ENCODE data around the gene MTA1. TPM values are rescaled to one million over a fixed set of nuclear protein-coding genes. Genes with fewer than 3 reads are reported as not detected.

Gene MTA1
- total RNA-seq, 1 donor from 2014 or later = 59.8 TPM

DNA sequence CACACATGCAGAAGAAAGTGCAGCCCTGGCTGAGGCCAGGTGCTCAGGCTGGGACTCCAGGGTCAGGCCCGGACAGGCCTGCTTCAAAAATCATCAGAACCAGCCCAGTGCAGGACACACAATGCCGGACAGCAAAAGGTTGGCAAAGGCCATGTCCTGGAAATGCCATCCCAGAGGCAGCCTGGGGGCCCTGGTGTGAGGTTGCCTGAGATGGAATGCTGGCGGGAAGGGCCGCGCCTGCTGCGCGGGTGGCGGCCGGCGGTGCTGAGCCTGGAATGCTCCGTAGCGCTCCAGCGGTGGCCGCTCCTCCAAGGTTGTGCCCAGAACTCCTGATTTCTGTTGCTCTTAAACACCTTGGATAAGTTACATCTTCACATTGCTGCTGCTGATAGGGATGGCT, 33.3 kb downstream of the MTA1 start:
- Histone ChIP-seq H3K9ac (no peak overlapping the region), H3K27me3 (no peaks in the 10 kb centered on the region), H3F3A (ENCODE audit: low read depth) (no peaks in the 10 kb centered on the region), H2AFZ (replicated peaks) (no peak overlapping the region), H3K9me3 (ENCODE audit: low read depth) (no peaks in the 10 kb centered on the region), H3K4me1 (no peaks in the 10 kb centered on the region), H3K4me3 (no peak overlapping the region), H3K36me3 (no peaks in the 10 kb centered on the region), H3K27ac (no peak overlapping the region), H3K4me2 (no peak overlapping the region), H4K20me1 (ENCODE audit: low read depth) (peaks cover 30% of the 10 kb centered on the region), H3K79me2 (ENCODE audit: low read depth) (peaks cover 9% of the 10 kb centered on the region)
- Mint-ChIP-seq H3K27me3 (ENCODE audit: insufficient read depth, low read depth) (peaks cover 4% of the 10 kb centered on the region), H3K9me3 (no peaks in the 10 kb centered on the region), H3K4me3 (no peak overlapping the region), H3K27ac (peak overlapping the region; percentile 94), H3K4me1 (no peaks in the 10 kb centered on the region), H3K36me3 (peaks cover 10% of the 10 kb centered on the region)
- TF ChIP-seq EZH2phosphoT487 (IDR thresholded peaks at IDR 0.05) (no peak), EZH2 (IDR thresholded peaks at IDR 0.05) (no peak)
- TF ChIP-seq, protein P1, sequence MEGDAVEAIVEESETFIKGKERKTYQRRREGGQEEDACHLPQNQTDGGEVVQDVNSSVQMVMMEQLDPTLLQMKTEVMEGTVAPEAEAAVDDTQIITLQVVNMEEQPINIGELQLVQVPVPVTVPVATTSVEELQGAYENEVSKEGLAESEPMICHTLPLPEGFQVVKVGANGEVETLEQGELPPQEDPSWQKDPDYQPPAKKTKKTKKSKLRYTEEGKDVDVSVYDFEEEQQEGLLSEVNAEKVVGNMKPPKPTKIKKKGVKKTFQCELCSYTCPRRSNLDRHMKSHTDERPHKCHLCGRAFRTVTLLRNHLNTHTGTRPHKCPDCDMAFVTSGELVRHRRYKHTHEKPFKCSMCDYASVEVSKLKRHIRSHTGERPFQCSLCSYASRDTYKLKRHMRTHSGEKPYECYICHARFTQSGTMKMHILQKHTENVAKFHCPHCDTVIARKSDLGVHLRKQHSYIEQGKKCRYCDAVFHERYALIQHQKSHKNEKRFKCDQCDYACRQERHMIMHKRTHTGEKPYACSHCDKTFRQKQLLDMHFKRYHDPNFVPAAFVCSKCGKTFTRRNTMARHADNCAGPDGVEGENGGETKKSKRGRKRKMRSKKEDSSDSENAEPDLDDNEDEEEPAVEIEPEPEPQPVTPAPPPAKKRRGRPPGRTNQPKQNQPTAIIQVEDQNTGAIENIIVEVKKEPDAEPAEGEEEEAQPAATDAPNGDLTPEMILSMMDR (IDR thresholded peaks at IDR 0.05) = no peak
- DNase-seq (ENCODE audit: low spot score) = no peak

DNA sequence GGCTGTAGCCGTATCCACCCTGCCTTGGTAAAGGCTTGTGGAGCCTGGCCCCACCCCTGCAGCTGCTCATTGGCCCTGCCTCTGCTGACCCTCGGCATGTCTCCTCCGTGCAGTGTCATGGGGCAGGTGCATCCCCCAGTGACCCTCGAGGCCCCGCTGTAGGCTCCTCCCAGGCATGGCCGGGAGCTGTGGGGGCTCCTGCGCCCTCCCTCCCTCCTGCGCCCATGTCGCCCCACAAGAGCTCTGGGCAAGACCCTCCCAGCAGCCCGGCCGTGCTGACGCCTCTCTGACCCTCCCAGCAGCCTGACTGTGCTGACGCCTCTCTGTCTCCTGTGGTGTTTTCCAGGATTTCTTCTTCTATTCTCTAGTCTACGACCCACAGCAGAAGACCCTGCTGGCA, 34.2 kb downstream of the MTA1 start:
- no peak for TF ChIP-seq EZH2phosphoT487 (IDR thresholded peaks at IDR 0.05)
- TF ChIP-seq EZH2 (IDR thresholded peaks at IDR 0.05) = no peak
- TF ChIP-seq, protein P1 (IDR thresholded peaks at IDR 0.05) = no peak
- no peaks in the 10 kb centered on the region for H3K9me3 Mint-ChIP-seq
- Histone ChIP-seq H2AFZ (replicated peaks) (no peak overlapping the region), H3K4me3 (no peak overlapping the region), H3K36me3 (no peaks in the 10 kb centered on the region), H3F3A (ENCODE audit: low read depth) (no peaks in the 10 kb centered on the region), H3K4me1 (no peaks in the 10 kb centered on the region), H4K20me1 (ENCODE audit: low read depth) (peaks cover 21% of the 10 kb centered on the region), H3K9ac (no peak overlapping the region), H3K4me2 (no peak overlapping the region), H3K79me2 (ENCODE audit: low read depth) (peaks cover 7% of the 10 kb centered on the region), H3K27me3 (no peaks in the 10 kb centered on the region), H3K27ac (no peak overlapping the region), H3K9me3 (ENCODE audit: low read depth) (no peaks in the 10 kb centered on the region)
- H3K36me3 Mint-ChIP-seq = peaks cover 10% of the 10 kb centered on the region
- DNase-seq (ENCODE audit: low spot score) = no peak
- peaks cover 4% of the 10 kb centered on the region for H3K27me3 Mint-ChIP-seq (ENCODE audit: insufficient read depth, low read depth)
- H3K4me3 Mint-ChIP-seq = no peak overlapping the region
- H3K27ac Mint-ChIP-seq = no peak overlapping the region
- H3K4me1 Mint-ChIP-seq = no peaks in the 10 kb centered on the region

DNA sequence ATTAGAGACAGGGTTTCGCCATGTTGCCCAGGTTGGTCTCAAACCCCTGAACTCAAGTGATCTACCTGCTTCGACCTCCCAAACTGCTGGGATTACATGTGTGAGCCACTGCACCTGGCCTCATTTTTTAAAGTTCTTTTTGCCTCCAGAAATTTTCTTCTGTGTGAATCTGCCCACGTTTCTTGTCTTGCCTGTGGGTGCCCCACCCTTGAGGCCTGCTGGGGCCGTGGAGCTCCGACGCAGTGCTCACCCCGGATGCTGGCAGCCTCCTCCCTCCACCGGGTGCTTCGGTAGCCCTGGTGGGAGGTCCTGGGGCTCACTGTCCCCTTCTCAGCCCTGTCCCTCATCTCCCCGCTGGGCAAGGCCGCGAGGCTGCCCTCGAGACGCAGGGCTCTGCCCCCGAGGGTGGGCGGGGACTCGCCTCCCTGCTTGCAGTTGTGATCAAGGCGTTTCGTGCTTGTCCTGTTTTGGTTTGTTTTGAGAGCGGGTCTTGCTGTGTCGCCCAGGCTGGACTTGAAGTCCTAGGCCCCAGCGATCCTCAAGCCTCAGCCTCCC, 35.5 kb downstream of the MTA1 start:
- peaks cover 4% of the 10 kb centered on the region for H3K27me3 Mint-ChIP-seq (ENCODE audit: insufficient read depth, low read depth)
- H3K79me2 ChIP-seq (ENCODE audit: low read depth) = no peaks in the 10 kb centered on the region
- no peaks in the 10 kb centered on the region for H3K36me3 ChIP-seq
- no peak overlapping the region for H3K4me3 ChIP-seq
- H3K4me1 Mint-ChIP-seq = no peaks in the 10 kb centered on the region
- TF ChIP-seq EZH2 (IDR thresholded peaks at IDR 0.05) (no peak), EZH2phosphoT487 (IDR thresholded peaks at IDR 0.05) (no peak)
- TF ChIP-seq, protein P1 (IDR thresholded peaks at IDR 0.05) = no peak
- H3K27me3 ChIP-seq = no peaks in the 10 kb centered on the region
- no peak overlapping the region for H3K4me2 ChIP-seq
- H4K20me1 ChIP-seq (ENCODE audit: low read depth) = peaks cover 10% of the 10 kb centered on the region
- H3K36me3 Mint-ChIP-seq = peaks cover 10% of the 10 kb centered on the region
- no peaks in the 10 kb centered on the region for H3K4me1 ChIP-seq
- H3K9me3 Mint-ChIP-seq = no peaks in the 10 kb centered on the region
- no peak overlapping the region for H2AFZ ChIP-seq (replicated peaks)
- H3F3A ChIP-seq (ENCODE audit: low read depth) = no peaks in the 10 kb centered on the region
- H3K9ac ChIP-seq = no peak overlapping the region
- no peak for DNase-seq (ENCODE audit: low spot score)
- no peak overlapping the region for H3K27ac ChIP-seq
- H3K9me3 ChIP-seq (ENCODE audit: low read depth) = no peaks in the 10 kb centered on the region
- no peak overlapping the region for H3K4me3 Mint-ChIP-seq
- H3K27ac Mint-ChIP-seq = no peak overlapping the region

Data from neural progenitor cell (in vitro differentiated cells).